Measurements from ENCODE around the gene LARP7.

- TF ChIP-seq CTCF (IDR thresholded peaks at IDR 0.05) (no peak), EZH2 (IDR thresholded peaks at IDR 0.05; ENCODE audit: borderline replicate concordance, insufficient read depth, low read depth, low read length, poor library complexity, severe bottlenecking) (no peak)
Measured at GRCh38 chr4:112589206-112589605, 47.7 kb upstream of the LARP7 start.

All from B cell (primary cell).